Uterus (tissue), 4 donors: Measurements from ENCODE around the gene TTC7B. TPM values are rescaled to one million over a fixed set of nuclear protein-coding genes. Genes with fewer than 3 reads are reported as not detected.

Experiments
- DNase-seq, 2 donors: peaks; one replicate each; pipeline ENCODE4 v3.0.0-alpha.2; 2019 to 2020
- H3K27ac ChIP-seq, 2 donors: fragments of 200-600 bp; sonication (generic); 1 replicate in 1 of 2; 2 replicates in 1 of 2; pipeline ENCODE4 v1.5.1; 2016 to 2018
- H3K27me3 ChIP-seq, 2 donors: fragments of 200-600 bp; sonication (generic); one replicate each; pipeline ENCODE4 v1.5.1; 2018 to 2019; ENCODE audit warnings: control low read depth in 1 of 2
- H3K36me3 ChIP-seq, 2 donors: fragments of 200-600 bp; sonication (generic); one replicate each; pipeline ENCODE4 v1.5.1; 2019; ENCODE audit warnings: control low read depth in 1 of 2
- H3K4me1 ChIP-seq, 2 donors: fragments of 200-600 bp; sonication (generic); one replicate each; pipeline ENCODE4 v1.5.1; 2018 to 2019; ENCODE audit warnings: control low read depth in 1 of 2
- H3K4me3 ChIP-seq, 2 donors: fragments of 200-600 bp; sonication (generic); 1 replicate in 1 of 2; 2 replicates in 1 of 2; pipeline ENCODE4 v1.5.1; 2018 to 2019; ENCODE audit warnings: mild to moderate bottlenecking in 1 of 2
- H3K9me3 ChIP-seq, 2 donors: fragments of 200-600 bp; sonication (generic); one replicate each; pipeline ENCODE4 v1.5.1; 2019; ENCODE audit warnings: control low read depth in 1 of 2
- CTCF ChIP-seq, 4 experiments: fragments of 200-600 bp in 2 of 4; fragments of 450-650 bp in 2 of 4; sonication (generic) in 2 of 4; IDR thresholded peaks; one replicate each; pipeline ENCODE4 v1.5.1; 2016 to 2019; ENCODE audit warnings: antibody characterized with exemption in 4 of 4, mild to moderate bottlenecking in 2 of 4, moderate library complexity in 1 of 4
- POLR2A ChIP-seq, 2 donors: fragments of 450-650 bp; IDR thresholded peaks; one replicate each; pipeline ENCODE4 v1.6.1; 2016; ENCODE audit warnings: antibody characterized with exemption in 2 of 2, mild to moderate bottlenecking in 1 of 2, moderate library complexity in 1 of 2
- intact Hi-C: fragments of 100-400 bp; cut with DNase I; formaldehyde crosslinking; loops from one replicate; pipeline ENCODE4 v1.15.1; 2023; ENCODE audit warnings: low total_unique reads
- total RNA-seq, 4 donors: library from RNA; depleted of rRNA in 3 of 4; stranded (reverse); fragments of >200 nt in 3 of 4; gene quantifications; one replicate each; pipeline versions ENCODE4 v1.1.0 to v1.2.4, GENCODE V29; 2014 to 2023
- donor health status: DM: yes; HTN: yes; CAD: no.

The TTC7B gene
- total RNA-seq, 4 donors from 2014 or later = 15.3 to 73.9 (median 28.0) TPM

DNA sequence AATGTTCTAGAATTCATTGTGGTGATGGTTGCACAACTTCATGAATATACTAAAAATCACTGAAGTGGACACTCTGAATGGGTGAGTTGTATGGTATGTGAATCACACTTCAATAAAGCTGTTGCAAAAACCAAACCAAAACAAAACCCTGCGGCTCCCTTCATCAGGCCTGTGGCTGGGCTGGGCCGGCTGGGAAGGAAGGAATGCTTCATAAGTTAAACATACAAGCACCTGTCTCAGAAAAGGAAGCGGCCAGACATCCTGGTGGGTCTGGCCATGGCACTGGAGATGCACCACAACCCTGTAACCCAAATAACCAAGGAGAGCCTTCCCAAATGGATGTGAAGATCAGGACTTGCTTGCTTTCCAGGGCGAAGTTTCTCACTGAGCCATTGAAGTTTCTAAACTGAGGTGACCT lies 34.9 kb downstream of the TTC7B start:
- DNase-seq = peak in 1 of 2 donors; percentile 1
- H3K27me3 ChIP-seq = no peaks in the 10 kb centered on the region
- TF ChIP-seq POLR2A (IDR thresholded peaks at IDR 0.05) = no peak
- TF ChIP-seq CTCF (IDR thresholded peaks at IDR 0.05) = no peak
- intact Hi-C loops = no loop called here
- no peaks in the 10 kb centered on the region for H3K36me3 ChIP-seq
- H3K27ac ChIP-seq = no peak overlapping the region
- no peaks in the 10 kb centered on the region for H3K4me1 ChIP-seq
- H3K4me3 ChIP-seq = no peak overlapping the region
- no peaks in the 10 kb centered on the region for H3K9me3 ChIP-seq

GRCh38 chr14:90780519-90780918 lies 35.7 kb downstream of the TTC7B start:
- Histone ChIP-seq H3K9me3 (no peaks in the 10 kb centered on the region), H3K36me3 (no peaks in the 10 kb centered on the region), H3K4me1 (no peaks in the 10 kb centered on the region), H3K4me3 (no peak overlapping the region), H3K27ac (no peak overlapping the region), H3K27me3 (no peaks in the 10 kb centered on the region)
- peak in 1 of 2 donors; percentile 4 for DNase-seq
- intact Hi-C loops = no loop called here
- TF ChIP-seq CTCF (IDR thresholded peaks at IDR 0.05) = no peak
- no peak for TF ChIP-seq POLR2A (IDR thresholded peaks at IDR 0.05)

- Histone ChIP-seq H3K9me3 (no peaks in the 10 kb centered on the region), H3K27ac (no peak overlapping the region), H3K27me3 (no peaks in the 10 kb centered on the region), H3K4me3 (no peak overlapping the region), H3K36me3 (no peaks in the 10 kb centered on the region), H3K4me1 (no peaks in the 10 kb centered on the region)
- intact Hi-C loops = no loop called here
- TF ChIP-seq POLR2A (IDR thresholded peaks at IDR 0.05) (no peak), CTCF (IDR thresholded peaks at IDR 0.05) (no peak)
- no peak for DNase-seq
Observed at GRCh38 chr14:90778571-90779255, 37.5 kb downstream of the TTC7B start.

- intact Hi-C loops = no loop called here
- Histone ChIP-seq H3K9me3 (no peaks in the 10 kb centered on the region), H3K27me3 (no peaks in the 10 kb centered on the region), H3K4me1 (no peaks in the 10 kb centered on the region), H3K4me3 (no peak overlapping the region), H3K36me3 (no peaks in the 10 kb centered on the region), H3K27ac (no peak overlapping the region)
- DNase-seq = no peak
- TF ChIP-seq CTCF (IDR thresholded peaks at IDR 0.05) (no peak), POLR2A (IDR thresholded peaks at IDR 0.05) (no peak)
Observed at GRCh38 chr14:90777830-90778485, 38.3 kb downstream of the TTC7B start.

DNA sequence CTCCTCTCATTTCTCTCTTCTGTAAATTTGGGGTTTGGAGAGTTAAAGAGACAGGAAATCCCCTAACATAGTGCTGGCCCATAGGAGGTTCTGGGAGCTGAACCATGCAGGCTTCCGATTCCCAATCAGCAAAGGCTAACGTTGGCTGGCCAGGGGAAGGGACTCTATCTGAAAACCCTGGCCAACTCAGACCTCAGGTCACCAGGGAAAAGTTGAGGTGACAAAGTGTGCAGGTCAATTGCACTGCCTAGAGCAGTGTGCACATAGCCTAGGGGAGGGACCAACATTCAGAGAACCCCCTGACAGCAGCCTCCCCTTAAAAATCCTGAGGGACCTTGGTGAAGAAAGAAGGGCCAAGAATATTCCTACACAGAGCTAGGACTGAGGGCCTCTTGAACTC lies 38.9 kb downstream of the TTC7B start:
- Histone ChIP-seq H3K4me3 (no peak overlapping the region), H3K27ac (no peak overlapping the region), H3K36me3 (no peaks in the 10 kb centered on the region), H3K4me1 (no peaks in the 10 kb centered on the region), H3K9me3 (no peaks in the 10 kb centered on the region), H3K27me3 (no peaks in the 10 kb centered on the region)
- intact Hi-C loops = no loop called here
- no peak for TF ChIP-seq CTCF (IDR thresholded peaks at IDR 0.05)
- TF ChIP-seq POLR2A (IDR thresholded peaks at IDR 0.05) = no peak
- no peak for DNase-seq
